Panc1 (cell line): ENCODE results near the gene NBL1. TPM values are rescaled to one million over a fixed set of nuclear protein-coding genes. Genes with fewer than 3 reads are reported as not detected.

Experiments
- total RNA-seq: library from RNA; stranded (reverse); gene quantifications from one replicate; pipeline ENCODE4 v1.2.1, GENCODE V29; 2021; ENCODE audit not compliant: unreplicated experiment

NBL1 gene
- total RNA-seq, 1 experiment from 2014 or later, result 191 TPM

Other genes starting within 250 kb of the NBL1 start
- gene CAPZB, start 158.8 kb upstream of the NBL1 start, total RNA-seq, result 491 TPM
- gene HTR6, start 20.6 kb downstream of the NBL1 start, total RNA-seq, result 0.10 TPM
- gene TMCO4, start 155.6 kb downstream of the NBL1 start, total RNA-seq, result 13.2 TPM
- not detected for gene RNF186, start 171.0 kb downstream of the NBL1 start, total RNA-seq
- gene OTUD3, start 238.1 kb downstream of the NBL1 start, total RNA-seq, result 14.1 TPM